Tibial nerve (tissue), 3 donors: ENCODE data around the gene PLEKHG4.

Source experiments
- POLR2A ChIP-seq, 2 donors: fragments of 450-650 bp; IDR thresholded peaks; one replicate each; pipeline ENCODE4 v1.6.1; 2017; ENCODE audit warnings: antibody characterized with exemption in 2 of 2, mild to moderate bottlenecking in 2 of 2, moderate library complexity in 2 of 2
- TF ChIP-seq, protein P1 (sequence below), 5 experiments: fragments of 200-600 bp in 3 of 5; fragments of 450-650 bp in 2 of 5; sonication (generic) in 3 of 5; IDR thresholded peaks; one replicate each; pipeline ENCODE4 v1.5.1; 2016 to 2019; ENCODE audit warnings: antibody characterized with exemption in 5 of 5, mild to moderate bottlenecking in 3 of 5, moderate library complexity in 2 of 5

- TF ChIP-seq, protein P1, sequence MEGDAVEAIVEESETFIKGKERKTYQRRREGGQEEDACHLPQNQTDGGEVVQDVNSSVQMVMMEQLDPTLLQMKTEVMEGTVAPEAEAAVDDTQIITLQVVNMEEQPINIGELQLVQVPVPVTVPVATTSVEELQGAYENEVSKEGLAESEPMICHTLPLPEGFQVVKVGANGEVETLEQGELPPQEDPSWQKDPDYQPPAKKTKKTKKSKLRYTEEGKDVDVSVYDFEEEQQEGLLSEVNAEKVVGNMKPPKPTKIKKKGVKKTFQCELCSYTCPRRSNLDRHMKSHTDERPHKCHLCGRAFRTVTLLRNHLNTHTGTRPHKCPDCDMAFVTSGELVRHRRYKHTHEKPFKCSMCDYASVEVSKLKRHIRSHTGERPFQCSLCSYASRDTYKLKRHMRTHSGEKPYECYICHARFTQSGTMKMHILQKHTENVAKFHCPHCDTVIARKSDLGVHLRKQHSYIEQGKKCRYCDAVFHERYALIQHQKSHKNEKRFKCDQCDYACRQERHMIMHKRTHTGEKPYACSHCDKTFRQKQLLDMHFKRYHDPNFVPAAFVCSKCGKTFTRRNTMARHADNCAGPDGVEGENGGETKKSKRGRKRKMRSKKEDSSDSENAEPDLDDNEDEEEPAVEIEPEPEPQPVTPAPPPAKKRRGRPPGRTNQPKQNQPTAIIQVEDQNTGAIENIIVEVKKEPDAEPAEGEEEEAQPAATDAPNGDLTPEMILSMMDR (IDR thresholded peaks at IDR 0.05), result no peak
- TF ChIP-seq POLR2A (IDR thresholded peaks at IDR 0.05), result no peak
These were observed 26.1 kb downstream of the PLEKHG4 start for GRCh38 chr16:67305216-67306071.
